Esophagus muscularis mucosa (tissue), 3 donors: ENCODE measurements around the gene WNT7B.

Source experiments
- CTCF ChIP-seq, 3 experiments: fragments of 200-600 bp in 2 of 3; fragments of 450-650 bp in 1 of 3; sonication (generic) in 2 of 3; IDR thresholded peaks; one replicate each; pipeline ENCODE4 v1.5.1; 2017 to 2019; ENCODE audit warnings: antibody characterized with exemption in 3 of 3, mild to moderate bottlenecking in 2 of 3, moderate library complexity in 1 of 3
- POLR2A ChIP-seq: fragments of 450-650 bp; IDR thresholded peaks from one replicate; pipeline ENCODE4 v1.6.1; 2017; ENCODE audit warnings: antibody characterized with exemption, moderate library complexity, mild to moderate bottlenecking, low read depth

- no peak for TF ChIP-seq CTCF (IDR thresholded peaks at IDR 0.05)
- no peak for TF ChIP-seq POLR2A
Observed at GRCh38 chr22:45992737-45993136, 15.8 kb upstream of the WNT7B start.
